Measurements from ENCODE around the gene TMEM63A.
A peak's percentile ranks its signal among the peaks of the same experiment; 100 is the strongest.

The TMEM63A gene

DNA sequence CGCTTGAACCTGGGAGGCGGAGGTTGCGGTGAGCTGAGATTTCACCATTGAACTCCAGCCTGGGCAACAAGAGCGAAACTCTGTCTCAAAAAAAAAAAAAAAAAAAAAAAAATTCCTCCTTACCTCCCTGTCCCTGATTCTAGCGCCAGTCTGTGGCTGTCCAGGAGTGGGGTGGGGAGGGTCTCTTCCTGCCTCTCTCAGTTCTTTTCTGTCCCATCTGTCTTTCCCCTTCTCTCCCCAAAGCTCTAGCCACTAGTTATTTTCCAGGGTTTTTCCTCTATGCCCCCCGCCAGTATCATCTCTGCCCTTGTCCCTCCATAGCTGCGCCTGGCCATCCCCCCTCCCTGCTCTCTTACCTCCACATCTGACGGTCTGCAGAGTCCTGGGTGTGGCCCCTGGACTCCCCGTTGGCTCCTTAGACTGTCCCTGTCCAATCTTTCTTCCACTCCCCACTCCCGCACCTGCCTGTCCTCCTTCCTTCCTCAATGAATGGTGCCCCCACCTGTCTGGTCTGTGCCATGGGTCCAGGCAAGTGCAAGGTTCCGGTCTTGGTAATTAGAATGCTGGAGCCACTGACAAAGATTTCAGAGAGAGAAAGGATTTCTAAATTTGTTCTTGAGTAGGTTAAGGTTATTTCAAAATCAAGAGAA lies 1.6 kb upstream of the TMEM63A start:
- DNase-seq = no peak

GRCh38 chr1:225882694-225883615 lies 775 bp upstream of the TMEM63A start:
- DNase-seq = no peak

DNA sequence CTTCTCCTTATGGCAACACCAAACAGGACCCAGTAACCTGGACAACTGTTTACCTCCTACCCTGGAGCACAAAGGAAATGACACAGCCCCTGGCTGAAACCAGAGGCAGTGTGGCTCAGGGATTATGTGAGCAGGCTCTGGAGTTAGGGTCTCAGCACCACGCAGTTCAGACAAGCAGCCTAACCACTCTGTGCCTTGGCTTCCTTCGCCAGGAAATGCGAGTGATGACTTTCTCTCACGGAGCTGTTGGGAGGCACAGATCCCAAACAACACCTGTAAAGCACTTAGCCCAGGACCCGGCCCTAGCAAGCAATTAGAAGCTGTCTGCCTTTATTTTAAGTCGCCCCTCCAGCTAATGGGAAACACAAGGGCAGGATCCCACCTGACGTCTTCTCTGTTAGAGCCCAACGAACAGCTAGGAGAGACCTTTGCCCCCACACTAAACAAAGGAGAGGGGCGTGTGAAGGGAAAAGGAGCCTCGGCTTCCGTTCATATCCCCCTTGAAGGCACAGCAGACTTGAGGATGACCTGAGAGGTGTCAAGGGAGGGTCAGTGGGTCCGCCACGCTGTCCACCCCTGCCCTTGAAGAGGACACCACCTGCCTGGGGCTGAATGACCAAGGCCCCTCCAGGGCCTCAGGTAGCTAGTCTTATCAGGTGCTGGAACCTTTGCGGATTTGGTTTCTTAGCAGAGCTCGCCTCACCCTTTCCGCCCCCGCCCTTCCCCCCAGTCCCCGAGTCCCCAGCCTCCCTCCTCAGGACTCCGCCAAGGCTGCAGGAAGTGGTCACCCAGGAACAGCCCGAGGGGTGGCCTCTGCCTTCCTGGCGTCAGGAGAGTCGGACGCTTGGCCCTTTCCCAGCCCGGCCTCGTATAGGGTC lies 860 bp downstream of the TMEM63A start:
- DNase-seq = peak; percentile 60

DNA sequence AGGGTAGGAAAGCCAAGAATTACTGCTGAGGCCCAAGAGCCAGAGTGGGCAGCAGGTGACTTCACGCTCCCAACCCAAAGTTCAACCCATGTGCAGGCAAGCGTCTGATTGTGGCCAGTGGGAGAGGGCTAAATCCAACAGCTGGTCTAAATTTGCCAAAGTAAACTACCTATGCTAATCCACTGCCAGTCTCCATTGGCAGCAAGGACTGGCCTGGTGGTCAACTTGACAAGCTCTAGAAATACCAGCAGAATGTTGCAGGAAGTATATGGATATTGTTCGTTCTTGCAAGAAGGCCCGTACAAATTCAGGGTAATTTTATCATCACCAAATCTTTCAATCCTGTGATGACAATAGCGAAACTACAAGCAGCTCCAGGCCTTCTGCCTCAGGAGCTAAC lies 1.5 kb downstream of the TMEM63A start:
- DNase-seq = no peak

DNA sequence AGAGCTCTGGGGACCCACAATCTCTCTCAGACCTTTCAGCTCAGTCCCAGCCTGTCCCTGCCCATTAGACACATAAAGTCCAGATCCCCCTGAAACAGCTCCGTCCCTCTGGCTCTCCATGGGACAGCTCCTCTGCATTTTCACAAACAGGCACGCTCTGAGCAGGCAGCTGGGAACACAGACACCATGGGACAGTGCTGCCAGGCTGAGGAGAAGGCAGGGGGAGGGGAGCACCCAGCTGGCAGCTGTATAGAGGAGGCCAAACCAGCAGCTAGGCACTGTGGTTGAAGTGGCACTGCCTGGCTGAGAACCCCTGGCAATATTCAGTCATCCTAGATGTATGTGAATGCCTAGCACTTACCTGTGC lies 2.0 kb downstream of the TMEM63A start:
- no peak for DNase-seq

GRCh38 chr1:225879521-225880221 lies 2.5 kb downstream of the TMEM63A start:
- DNase-seq = peak; percentile 33

DNA sequence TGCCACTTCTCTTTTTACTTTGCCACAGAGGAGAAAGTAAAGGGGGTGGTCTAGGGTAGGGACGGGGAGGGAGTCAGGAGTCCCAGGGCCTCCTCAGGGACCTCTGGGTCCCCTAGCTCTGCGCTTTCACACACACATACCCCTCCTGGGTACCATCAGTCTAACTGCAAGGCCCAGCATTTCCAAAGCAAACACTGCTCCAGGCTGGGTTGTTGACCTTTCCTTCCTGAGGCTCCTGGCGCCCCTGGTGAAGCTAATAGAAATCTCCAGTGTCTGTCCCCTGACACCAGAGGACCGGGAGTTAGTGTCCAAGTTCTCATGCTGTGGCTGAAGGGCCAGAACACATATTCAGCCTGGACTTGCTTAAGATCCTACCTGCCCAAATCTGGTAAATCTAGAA lies 3.9 kb downstream of the TMEM63A start:
- DNase-seq = no peak

GRCh38 chr1:225877580-225877979 lies 4.6 kb downstream of the TMEM63A start:
- no peak for DNase-seq

GRCh38 chr1:225876900-225877510 lies 5.2 kb downstream of the TMEM63A start:
- DNase-seq = no peak

- DNase-seq = no peak
These were observed 7.0 kb downstream of the TMEM63A start for GRCh38 chr1:225875044-225875815.

DNA sequence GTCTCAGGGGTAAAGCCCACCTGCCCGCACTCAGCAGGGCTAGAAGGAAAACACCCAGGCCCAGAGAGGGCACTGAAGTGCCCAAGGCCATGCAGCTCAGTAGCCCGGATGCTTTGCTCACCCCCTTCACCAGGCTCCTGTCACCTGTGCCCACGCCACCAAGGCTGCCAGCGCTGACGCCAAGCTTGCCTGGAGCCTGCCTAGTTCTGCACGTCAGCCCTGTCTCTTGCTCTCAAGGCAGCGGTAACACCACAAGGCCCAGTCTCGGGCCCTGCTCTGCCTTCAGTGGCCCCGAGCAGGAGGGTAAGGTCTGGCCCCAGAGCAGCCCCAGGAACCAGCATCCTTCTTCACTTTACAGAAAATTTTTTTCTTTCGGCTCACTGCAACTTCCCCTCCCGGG lies 7.7 kb downstream of the TMEM63A start:
- no peak for DNase-seq

GRCh38 chr1:225873281-225873850 lies 8.8 kb downstream of the TMEM63A start:
- no peak for DNase-seq

DNA sequence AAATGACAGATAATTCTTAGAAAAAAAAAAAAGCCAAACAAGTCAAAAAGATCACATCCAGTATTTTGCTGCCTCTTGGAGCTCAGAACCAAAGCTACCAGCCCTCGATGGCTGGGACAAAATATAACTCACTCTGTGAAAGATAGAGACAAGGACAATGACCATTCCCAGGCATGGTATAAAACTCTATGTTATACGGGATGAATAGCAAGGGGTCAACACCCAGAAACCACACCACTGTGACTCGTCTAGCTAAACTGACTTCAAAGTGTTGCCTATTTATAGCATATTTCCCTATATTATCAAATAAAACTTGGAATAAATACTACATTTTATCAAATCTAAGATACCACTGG lies 10.1 kb downstream of the TMEM63A start:
- no peak for DNase-seq

DNA sequence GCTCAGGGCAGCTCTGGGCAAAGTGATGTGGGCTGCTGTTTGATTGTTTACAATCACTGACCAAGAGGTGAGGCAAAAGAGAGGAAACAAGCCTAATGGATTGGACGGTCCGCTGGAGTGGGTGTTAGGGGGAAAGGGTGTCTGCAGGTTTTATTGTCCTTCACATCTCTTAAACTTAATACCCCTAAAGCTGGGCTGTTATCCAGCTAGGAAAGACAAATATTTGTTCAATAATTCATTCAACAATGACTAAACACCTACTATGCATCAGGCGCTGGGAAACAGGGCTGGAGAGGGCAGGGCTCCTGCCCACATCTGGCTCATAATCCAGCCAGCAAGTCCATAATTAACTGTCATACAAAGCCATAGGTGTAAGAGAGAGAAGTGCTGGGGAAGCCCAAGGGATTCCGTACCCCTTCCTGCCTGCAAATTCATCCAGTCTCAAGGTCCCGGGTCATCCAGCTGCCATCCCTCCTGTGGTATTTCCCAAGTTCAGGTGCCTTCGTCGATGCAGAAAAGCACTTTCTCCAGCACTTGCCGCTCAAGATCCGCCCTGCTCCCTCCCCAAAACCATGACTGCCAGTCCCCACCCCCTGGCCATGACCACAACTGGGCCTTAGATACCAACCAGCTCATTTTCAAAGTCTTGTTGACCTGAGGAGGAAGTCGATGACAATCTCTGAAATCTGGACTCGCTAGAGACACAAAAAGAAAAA lies 10.7 kb downstream of the TMEM63A start:
- no peak for DNase-seq

- no peak for DNase-seq
These were observed 11.3 kb downstream of the TMEM63A start for GRCh38 chr1:225870911-225871310.

GRCh38 chr1:225868631-225869330 lies 13.4 kb downstream of the TMEM63A start:
- DNase-seq = no peak

- no peak for DNase-seq
These were observed 15.2 kb downstream of the TMEM63A start for GRCh38 chr1:225866981-225867380.

- DNase-seq = peak; percentile 76
These were observed 15.9 kb downstream of the TMEM63A start for GRCh38 chr1:225866061-225866837.

DNA sequence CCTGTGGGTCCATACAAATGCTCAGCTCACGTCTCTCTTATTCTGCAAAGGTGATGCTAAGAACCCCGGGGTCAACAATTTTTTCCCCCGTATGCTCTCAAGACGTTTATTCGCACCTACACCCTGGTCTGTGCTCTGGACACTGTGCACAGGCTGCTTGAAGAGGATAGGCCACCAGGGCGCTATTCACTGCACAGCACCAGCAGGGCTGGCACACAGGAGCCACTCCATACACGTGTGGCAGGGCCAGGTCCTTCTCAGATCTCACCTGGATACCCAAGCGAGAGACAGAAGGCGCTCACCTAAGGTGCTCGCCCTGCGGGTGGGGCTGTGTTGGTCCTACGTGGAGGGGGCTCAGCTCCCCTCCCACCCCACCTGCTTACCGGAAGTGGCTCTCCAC lies 16.7 kb downstream of the TMEM63A start:
- no peak for DNase-seq
